GM12801 (cell line): Measurements from ENCODE around the gene SLC25A25.

Experiments
- TF ChIP-seq, protein P1 (sequence below): IDR thresholded peaks from one replicate; pipeline ENCODE4 v1.5.1; 2011; ENCODE audit warnings: control low read depth; ENCODE audit not compliant: insufficient read length; ENCODE audit errors: extremely low read depth

Gene SLC25A25

DNA sequence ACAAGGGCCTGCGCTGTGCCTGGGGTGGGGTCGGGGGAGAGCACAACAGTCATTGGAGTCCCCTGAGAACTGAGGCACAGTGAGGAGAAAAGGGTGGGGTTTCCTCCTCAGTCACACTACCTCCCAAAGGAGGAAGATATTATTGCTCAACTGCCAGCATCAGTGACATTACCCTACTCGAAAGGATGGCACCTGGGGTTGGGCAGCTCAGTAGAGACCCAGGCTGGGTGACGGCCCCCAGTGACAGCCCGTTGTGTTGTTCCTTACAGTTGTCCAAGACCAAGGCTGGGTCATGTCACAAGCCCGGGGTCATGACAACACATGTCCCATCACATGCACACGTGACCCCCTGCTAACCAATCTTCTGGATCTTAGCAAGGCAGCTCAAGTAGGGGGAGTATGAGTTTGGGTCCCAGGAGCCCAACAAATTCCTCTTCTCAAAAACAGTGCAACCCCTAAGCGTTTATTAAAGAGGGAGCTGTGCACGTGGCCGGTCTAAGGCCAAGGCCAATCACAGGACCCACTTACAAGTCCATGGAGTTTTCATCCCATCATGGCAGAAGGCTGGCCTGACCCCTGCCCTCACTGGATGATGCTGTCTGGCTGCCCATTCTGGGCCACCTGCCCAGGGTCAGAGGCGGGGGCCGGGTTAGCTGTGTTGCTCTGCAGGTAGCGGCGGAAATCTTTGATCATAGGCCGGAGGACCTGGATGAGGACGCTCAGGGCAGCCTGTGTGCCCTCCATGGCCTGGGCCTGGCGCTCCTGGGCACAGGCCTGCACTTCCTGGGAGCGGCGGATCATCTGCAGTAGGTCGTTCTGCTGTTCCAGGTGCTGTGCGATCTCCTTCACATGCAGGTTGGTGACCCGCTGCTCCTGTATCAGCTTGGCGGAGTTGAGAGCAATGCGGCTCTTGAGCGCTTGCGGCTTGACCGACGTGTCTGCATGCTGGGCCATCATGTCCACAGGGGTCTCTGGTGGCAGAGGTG lies 4.9 kb upstream of the SLC25A25 start:
- TF ChIP-seq, protein P1, sequence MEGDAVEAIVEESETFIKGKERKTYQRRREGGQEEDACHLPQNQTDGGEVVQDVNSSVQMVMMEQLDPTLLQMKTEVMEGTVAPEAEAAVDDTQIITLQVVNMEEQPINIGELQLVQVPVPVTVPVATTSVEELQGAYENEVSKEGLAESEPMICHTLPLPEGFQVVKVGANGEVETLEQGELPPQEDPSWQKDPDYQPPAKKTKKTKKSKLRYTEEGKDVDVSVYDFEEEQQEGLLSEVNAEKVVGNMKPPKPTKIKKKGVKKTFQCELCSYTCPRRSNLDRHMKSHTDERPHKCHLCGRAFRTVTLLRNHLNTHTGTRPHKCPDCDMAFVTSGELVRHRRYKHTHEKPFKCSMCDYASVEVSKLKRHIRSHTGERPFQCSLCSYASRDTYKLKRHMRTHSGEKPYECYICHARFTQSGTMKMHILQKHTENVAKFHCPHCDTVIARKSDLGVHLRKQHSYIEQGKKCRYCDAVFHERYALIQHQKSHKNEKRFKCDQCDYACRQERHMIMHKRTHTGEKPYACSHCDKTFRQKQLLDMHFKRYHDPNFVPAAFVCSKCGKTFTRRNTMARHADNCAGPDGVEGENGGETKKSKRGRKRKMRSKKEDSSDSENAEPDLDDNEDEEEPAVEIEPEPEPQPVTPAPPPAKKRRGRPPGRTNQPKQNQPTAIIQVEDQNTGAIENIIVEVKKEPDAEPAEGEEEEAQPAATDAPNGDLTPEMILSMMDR = no peak

DNA sequence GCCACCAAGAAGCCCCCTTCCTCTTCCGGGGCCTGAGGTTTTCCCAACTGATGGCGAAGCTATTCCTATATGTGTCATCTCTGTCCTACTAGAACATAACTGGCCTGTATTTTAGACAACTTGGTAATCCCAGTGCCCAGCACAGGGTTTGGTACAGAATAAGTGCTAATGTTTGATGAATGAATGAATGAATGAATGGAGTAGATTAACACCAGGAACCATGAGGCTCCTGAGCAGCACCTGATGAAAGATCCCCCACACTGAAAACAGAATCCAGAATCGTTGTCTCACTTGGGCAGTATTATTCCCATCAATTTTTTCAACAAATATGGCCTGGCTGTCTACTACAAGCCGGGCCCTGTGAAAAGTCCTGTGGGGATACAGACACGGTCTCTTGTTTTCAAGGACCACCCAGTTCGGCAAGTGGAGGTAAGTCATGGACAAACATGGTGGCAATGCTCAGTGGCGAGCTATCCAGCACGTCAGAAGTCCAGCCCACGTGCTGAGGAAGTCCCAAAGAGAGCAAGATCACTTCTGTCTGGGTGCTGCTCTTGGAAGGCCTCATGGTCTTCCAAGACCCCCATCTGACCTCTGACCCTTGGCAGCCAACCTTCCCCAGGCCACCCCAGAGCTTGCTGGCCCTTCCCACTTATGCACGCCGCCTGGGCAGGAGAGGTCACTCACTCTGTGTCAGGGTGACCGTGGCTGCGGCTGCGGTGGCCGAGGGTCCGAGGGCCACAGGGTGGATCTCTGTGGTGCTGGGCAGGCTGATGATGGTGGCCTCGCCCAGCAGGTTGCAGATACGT lies 1.9 kb upstream of the SLC25A25 start:
- TF ChIP-seq, protein P1 = no peak

DNA sequence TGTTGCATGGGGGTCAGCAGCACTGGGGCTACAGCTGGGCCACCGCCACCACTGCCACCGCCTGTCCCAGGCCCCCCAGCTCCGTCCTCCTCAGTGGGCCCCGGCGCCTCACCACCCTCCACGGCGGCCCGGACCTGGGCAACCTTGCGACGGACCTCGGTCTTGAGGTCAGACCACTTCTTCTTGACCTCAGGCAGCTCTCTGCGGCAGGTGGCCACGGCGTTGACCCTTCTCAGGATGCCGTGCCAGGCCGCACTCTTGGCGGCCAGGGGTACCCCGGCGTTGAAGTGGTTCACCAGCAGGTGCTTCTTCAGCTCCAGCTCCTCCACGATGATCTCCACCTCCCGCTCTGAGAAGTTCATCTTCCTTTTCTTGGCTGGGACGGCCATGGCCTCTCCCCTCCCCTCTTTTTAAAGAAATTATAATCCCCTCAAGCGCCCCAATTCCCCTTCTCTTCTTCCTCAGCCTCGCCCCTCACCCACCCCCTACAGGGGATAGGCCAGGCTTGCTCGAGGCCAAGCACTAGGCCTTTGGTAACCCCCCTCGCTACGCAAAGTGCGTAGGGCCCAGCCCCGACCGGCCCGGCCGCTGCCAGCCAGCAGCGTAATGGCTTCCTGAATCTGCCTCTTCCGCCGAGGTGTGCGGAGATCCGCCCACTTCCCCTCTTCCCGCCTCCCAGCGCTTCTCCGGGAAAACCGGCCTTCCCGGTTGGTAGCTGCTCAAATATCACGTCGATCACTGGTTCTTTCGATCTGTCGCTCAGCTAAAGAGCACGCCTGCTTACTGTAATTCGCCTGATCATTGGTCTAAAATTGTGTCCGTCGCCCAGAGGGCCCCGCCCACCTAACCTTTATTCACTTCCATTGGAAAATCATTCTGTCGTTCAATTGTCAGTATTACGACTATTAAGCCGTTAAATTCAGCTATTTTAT lies 1.1 kb upstream of the SLC25A25 start, which contains the start of gene NAIF1:
Gene NAIF1 (minus strand): TSS at position 608 of the 932 bp plus-strand sequence. CDS start 219 bp downstream, at position 389.
- TF ChIP-seq, protein P1 = no peak

DNA sequence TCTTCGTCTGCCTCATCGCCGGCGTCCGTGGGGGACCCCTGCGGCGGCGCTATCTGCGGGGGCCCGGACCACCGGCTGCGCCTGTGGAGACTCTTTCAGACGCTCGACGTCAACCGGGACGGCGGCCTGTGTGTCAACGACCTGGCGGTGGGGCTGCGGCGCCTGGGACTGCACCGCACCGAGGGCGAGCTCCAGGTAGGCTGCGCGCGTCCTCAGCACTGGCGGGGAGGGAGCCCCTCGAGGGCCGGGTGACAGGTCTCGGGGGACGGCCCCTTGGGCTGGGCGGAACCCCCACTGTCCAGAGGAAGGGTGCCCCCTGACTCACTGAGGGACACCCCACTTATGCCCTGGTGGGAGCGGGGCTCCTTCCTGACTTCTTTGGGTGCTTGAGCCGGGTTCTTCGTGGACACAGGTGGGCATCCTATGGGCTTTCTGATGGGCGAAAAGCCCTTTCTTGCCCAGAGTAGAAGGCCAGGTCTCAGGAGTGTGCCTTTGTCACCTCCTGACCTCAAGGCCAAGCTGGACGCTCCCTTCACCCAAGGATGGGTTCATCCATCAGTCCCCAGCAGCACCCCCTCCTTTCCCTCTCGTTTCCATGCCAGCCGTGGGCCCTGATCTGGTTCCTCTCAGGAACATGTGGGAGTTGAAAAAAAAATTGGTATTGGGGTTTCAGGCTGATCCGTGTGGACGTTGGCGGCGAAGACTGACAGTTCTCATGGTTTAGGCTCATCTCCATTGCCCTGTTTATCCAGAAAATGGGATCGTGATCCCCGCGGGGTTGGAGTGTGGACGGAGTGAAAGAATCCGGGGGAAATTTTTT lies 564 bp downstream of the SLC25A25 start:
- TF ChIP-seq, protein P1 = no peak

DNA sequence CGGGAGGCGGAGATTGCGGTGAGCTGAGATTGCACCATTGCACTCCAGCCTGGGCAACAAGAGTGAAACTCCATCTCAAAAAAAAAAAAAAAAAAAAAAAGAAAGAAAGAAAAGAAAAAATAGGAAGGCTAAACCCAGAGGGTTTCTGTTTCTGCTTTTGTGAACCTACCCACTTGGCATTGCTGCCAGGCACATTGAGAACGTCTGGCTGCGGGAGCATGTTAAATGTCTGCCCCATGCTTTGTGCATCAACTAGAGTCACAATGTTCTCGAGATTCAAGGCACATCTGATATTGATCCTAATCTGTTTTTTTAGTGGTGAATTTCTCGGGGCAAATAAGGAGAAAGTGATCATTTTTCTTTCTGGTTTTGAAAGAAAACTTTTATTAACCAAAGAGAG lies 2.8 kb downstream of the SLC25A25 start:
- TF ChIP-seq, protein P1 = no peak

DNA sequence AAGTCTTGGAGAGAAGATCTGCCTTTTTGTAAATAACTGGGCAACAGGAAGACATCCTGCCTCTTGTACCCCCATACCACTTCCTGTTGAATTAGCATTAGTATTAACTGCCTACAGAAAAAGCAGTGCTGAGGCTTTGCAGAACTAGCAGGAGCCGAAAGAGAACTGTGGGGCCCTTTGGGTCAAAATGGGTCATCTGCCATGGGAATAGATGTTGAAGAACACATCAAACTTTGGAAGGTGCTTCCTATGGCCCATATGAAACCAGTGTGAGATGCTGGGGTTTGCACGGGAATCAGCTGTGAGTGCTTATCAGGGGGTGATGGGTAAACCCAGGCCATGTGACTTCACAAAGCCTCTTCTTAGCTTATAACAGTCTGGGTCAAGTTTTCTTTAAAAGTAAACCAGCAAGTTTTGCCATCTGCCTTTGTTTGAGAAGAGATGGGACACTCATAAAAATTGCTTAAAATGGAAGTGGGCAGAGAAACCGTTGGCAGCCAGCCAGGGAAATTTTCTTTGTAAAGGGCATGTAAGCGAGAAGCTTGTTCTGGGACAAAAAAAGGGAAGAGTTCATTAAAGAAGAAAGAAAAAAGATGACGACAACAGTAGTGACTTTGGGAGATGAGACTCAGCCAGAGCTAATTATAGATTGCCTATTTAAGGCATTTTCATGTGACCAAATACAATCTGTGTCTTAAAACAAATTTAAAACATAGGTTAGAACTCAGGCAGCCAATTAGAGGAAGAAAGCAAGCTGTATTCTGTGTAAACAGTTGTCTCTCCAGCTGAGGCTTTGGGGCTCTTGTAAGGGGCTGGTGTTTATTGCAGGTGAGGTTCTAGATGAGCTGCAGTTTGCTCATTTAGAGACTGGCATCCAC lies 4.4 kb downstream of the SLC25A25 start:
- TF ChIP-seq, protein P1 = no peak
